ENCODE data around the gene PROCA1.
"Not testable (repeated sequence)": the region's sequence is repeated elsewhere in the genome, so short reads cannot be mapped to it uniquely, and the experiment has no call there.

Gene PROCA1

DNA sequence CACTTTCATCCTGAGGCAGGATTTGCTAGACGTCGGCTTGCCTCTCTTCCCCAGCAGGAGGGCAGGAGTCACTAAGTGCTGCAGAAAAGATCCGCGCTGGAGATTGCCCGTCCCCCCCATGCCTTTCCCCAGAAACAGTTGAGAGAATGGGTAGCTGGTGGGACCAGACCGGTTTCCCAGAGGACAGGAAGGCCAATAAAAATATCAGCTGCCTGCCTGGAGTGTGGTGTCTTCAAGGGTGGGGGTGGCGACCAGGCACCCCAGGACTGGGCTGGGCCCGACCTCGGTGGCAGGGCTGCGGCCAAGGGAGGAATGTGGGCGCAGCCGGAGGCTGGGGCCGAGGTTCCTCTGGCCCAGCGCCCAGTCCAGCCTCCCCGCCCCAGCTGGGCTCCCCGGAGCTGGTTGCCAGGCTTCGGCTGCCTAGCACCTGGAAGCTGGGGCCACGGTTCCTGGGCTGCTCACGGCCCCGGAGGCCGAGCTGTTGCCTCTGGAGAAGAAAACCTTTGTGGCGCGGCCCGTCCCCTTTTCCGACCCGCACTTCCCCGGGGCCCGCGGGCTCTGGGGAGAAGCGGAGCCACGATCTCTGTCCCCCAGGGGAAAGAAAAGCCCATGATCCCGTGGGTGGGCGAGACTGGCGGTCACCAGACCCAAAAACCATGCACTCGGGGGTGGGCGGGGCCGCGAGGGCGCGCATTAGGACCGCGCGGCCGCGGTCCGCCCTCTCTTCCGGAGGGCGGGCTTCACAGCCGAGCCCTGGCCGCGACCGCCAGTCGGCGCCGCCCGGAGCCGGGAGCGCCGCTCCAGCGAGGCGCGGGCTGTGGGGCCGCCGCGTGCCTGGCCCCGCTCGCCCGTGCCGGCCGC is 31.8 kb upstream of the PROCA1 start, which contains the start of gene TRAF4:
TSS of gene TRAF4 (plus strand) at position 769 of the 861 bp plus-strand sequence. CDS start 102 bp downstream, outside the sequence.
- DNase-seq, result peak; percentile 88

DNA sequence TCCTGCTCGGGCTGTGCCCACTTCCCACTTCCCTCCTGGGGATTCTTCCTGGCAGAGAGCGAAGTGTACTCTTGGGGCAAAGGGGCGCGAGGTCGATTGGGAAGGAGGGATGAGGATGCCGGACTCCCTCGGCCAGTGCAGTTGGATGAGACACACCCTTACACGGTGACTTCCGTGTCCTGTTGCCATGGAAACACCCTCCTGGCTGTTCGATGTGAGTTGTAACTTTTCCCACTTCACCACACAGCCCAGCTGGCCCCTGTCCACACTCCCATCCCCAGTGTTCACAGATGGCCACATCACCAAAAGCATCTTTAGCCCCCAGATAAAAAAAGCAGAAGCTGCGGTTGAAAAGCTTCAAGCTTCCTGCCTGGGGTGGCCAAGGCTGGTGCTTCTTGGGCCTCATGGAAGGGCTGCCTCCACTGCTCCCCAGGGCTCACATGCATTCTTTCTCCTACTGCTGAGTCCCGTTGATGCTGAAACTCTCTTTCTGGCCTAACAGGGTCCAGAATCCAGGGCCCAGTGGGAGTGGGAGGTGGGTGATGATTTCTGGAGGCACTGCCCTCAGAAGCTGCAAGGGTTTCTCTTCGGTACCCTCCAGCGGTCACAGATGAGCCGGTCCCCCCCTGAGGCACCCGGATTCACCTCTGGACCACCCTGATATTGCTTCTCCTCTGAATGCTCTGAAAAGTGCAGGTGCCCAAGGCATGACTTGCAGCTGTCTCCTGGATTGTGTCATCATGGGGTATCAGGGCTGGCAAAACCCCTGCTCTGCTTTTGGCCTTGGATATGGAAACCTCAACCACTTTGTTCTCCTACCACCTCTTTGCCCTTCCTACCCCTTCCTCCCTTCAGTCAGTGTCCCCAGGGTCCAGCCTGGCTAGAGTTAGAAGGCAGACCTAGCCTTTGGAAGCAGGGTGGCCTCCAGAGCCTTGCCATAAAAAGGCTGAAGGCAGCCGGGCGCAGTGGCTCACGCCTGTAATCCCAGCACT is 30.0 kb upstream of the PROCA1 start:
- no peak for DNase-seq

DNA sequence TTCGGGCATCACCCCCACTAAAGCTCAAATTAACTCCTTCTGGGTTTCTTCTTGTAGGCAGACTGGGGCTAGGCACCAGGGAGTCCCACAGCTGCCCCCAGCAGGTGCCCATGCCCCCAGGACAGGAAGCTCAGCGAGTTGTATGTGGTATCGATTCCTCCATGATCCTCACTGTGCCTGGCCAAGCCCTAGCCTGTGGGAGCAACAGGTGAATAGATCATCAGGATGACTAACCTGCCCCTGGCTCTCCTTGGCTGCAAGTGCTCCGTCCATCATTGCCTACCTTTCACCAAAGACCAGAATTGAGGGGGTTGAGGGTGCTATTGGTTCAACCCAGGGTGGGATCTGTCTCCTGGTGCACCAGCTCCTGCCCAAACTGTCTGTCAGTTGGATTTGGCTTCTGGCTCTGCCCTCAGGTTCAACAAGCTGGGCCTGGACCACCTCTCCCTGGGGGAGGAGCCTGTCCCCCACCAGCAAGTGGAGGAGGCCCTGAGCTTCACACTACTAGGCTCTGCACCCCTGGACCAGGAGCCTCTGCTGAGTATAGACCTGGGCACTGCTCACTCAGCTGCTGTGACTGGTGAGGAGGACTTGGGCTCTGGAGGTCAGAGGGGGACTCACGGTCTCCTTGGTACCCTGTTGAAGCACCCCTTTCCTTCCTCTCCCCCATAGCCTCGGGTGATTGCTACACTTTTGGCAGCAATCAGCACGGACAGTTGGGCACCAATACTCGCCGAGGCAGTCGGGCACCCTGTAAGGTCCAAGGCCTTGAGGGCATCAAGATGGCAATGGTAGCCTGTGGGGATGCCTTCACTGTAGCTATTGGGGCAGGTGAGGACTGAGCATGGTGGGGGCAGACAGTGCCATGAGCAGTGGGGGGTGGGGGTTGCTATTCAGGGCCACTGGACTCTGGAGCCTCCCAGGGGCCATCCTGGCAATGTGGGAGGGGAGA is 29.0 kb upstream of the PROCA1 start:
- no peak for DNase-seq

DNA sequence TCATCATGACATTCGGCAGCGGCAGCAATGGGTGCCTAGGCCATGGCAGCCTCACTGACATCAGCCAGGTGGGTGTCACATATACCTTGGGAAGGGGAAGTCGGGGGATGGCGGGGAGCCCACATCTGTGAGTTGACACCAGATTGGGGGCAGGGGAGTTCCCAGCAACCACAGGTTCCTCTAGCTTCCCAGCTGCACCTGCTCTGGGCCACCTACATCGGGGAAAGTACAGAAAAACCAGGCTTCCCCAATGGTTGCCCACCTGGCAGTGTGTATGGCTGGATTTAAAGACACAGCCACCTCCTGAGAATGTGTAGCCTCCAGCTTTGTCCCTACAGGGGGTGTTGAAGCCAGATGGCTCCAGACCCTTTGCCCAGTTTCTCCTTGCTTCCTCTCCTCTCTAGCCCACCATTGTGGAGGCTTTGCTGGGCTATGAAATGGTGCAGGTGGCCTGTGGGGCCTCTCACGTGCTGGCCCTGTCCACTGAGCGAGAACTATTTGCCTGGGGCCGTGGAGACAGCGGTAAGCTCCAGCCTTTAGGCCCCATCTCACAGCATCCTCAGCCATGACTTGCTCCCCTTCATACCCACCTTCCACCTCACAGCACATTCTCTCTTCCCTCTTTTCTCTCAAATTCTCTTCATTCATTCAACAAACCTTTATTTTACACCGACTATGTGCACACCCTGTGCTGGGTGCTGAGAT is 27.1 kb upstream of the PROCA1 start:
- no peak for DNase-seq

DNA sequence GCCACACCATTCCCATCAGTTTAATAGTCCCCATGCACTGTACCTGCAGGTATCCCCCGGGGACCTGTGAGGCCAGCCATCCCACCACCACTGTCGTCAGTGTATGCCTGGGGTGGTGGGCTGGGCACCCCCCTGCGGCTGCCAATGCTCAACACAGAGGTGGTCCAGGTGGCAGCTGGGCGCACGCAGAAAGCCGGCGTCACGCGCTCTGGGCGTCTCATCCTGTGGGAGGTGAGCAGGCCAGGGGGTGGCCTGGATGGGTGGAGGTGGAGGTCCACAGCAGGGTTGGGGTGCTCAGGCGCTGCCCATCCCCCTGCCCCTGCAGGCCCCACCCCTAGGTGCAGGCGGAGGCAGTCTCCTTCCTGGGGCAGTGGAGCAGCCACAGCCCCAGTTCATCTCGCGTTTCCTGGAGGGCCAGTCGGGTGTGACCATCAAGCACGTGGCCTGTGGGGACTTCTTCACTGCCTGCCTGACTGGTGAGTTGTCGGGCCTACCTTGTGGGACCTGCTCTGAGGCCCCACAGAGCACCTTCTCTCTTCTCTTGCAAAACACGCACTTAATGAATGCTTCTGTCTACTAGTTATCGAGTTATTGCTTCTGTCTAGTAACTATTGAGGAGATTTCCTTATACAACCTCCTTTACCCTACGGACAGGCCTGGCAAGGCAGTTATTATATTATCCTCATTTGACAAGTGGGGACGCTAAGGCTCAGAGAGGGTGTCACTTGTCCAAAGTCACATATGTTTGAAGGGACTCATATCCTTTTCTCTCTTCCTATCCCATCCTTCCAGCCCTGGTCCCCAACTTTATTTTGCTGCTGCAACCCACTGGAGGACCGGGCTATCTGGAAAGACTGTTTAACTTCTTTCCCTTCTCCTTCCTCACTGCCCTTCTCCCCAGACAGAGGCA is 26.3 kb upstream of the PROCA1 start:
- no peak for DNase-seq

DNA sequence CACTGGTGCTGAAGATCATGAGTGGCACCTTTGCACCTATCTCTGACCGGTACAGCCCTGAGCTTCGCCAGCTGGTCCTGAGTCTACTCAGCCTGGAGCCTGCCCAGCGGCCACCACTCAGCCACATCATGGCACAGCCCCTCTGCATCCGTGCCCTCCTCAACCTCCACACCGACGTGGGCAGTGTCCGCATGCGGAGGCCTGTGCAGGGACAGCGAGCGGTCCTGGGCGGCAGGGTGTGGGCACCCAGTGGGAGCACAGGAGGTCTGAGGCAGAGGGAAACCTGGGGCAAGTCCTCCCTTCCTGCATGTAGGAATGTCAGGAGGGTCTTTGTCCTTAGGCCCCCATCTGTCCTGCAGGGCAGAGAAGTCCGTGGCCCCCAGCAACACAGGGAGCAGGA is 25.6 kb upstream of the PROCA1 start:
- DNase-seq, result no peak

DNA sequence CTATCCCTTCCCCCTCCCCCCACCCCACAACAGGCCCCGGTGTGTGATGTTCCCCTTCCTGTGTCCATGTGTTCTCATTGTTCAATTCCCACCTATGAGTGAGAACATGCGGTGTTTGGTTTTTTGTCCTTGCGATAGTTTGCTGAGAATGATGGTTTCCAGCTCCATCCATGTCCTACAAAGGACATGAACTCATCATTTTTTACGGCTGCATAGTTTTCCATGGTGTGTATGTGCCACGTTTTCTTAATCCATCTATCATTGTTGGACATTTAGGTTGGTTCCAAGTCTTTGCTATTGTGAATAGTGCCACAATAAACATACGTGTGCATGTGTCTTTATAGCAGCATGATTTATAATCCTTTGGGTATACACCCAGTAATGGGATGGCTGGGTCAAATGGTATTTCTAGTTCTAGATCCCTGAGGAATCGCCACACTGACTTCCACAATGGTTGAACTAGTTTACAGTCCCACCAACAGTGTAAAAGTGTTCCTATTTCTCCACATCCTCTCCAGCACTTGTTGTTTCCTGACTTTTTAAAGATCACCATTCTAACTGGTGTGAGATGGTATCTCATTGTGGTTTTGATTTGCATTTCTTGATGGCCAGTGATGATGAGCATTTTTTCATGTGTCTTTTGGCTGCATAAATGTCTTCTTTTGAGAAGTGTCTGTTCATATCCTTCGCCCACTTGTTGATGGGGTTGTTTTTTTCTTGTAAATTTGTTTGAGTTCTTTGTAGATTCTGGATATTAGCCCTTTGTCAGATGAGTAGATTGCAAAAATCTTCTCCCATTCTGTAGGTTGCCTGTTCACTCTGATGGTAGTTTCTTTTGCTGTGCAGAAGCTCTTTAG is 24.5 kb upstream of the PROCA1 start:
- DNase-seq, result not testable (repeated sequence)

DNA sequence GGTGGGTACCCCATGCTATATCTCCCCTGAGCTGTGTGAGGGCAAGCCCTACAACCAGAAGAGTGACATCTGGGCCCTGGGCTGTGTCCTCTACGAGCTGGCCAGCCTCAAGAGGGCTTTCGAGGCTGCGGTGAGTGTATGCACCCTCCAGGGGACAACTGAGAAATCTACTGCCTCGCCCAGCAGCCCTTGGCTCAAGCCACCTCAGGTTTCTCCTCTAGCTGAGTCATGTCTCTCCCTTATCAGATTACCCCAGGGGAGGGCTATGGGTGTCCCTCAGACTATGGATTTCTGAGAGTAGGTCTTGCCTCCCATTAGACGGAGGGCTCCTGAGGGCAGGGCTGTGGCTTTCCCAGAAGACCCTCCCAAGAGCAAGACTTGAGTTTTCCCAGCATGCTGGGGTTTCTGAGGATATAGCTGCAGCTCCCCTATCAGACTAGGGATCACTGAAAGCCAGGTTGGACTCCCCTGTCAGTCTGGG is 23.6 kb upstream of the PROCA1 start:
- DNase-seq, result no peak

DNA sequence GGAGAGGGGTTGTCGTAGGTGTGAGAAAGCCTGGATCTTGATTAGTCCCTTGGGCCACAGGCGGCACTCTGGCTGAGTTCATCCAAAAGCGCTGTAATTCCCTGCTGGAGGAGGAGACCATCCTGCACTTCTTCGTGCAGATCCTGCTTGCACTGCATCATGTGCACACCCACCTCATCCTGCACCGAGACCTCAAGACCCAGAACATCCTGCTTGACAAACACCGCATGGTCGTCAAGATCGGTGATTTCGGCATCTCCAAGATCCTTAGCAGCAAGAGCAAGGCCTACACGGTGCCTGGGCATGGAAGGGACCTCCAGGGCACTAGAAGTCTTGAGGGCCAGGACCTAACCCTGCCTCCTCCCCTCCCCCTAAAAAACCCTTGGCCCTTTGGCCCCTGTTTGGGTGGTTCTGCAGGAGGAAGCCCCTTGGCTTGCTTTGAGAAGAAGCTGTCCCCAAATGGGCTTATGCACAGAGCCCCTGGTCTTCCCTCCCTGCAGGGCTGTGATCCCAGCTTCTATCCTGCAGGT is 23.1 kb upstream of the PROCA1 start:
- no peak for DNase-seq

DNA sequence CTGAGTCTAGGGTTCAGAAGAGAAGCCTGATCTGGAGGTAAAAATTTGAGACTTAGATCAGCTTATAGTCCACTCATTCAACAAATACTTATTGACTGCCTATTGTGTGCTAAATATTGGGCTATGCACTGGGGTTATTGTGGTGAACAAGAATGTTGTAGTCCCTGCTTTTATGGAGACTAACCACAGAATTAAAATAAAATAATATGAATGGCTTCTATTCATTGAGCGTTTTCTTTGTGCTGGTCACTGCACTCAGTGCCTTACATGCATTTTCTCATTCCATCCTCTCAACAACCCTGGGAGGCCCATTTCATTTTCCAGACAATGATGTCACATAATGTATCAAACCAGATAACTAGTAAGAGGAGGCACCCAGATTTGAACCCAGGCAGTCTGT is 21.7 kb upstream of the PROCA1 start:
- DNase-seq, result no peak

DNA sequence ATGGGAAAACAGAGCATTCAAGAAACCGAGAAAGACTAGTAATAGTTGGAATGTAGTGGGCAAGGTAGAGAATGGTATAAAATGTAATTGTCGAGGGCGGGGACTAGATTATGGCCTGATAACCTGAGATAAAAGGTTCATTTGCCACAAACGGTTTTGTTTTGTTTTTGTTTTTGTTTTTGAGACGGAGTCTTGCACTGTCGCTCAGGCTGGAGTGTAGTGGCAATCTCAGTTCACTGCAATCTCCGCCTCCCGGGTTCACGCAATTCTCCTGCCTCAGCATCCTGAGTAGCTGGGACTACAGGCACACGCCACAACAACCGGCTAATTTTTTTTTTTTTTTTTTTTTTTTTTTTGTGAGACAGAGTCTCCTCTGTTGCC is 18.3 kb upstream of the PROCA1 start:
- DNase-seq, result no peak

DNA sequence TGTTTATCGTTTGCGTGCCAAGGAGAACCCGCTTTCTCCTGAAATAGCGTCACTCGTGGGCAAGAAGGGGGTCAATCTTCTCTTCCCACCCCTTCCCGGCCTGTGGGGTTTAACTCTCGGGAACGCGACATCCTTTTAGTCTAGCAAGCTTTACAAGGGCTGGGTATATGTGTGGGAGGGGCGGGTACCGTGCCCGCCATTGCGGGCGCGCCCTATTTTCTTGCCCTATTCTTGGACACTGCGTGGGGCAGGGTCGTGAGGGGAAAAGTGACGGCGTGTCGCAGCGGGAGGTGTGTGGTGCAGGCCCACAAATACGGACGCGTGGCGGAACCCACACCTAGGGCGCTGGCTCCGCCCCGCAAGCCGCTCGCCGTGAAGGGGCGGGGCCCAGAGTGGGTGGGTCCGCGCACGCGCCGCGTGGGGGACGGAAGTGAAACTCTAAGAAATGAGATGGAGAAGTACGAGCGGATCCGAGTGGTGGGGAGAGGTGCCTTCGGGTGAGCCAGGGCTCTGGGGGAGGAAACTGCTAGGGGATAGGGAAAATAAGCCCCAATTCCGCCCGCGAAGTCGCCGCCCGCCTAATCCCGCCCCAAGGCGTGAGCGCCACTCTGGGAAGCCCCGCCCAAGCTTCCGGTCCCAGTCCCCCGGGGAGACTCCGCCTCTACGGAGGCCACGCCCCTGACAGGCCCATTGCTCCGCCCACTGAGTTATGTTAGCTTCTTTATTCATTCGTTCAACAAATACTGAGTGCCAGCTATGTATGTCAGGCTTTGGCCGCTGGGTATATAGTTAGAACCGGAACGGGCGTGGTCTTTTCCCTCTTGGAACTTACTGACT is 16.9 kb upstream of the PROCA1 start, which contains the start of gene NEK8:
TSS of gene NEK8 (plus strand) at position 425 of the 837 bp plus-strand sequence. CDS start at position 451, 26 bp downstream.
- peak; percentile 93 for DNase-seq

DNA sequence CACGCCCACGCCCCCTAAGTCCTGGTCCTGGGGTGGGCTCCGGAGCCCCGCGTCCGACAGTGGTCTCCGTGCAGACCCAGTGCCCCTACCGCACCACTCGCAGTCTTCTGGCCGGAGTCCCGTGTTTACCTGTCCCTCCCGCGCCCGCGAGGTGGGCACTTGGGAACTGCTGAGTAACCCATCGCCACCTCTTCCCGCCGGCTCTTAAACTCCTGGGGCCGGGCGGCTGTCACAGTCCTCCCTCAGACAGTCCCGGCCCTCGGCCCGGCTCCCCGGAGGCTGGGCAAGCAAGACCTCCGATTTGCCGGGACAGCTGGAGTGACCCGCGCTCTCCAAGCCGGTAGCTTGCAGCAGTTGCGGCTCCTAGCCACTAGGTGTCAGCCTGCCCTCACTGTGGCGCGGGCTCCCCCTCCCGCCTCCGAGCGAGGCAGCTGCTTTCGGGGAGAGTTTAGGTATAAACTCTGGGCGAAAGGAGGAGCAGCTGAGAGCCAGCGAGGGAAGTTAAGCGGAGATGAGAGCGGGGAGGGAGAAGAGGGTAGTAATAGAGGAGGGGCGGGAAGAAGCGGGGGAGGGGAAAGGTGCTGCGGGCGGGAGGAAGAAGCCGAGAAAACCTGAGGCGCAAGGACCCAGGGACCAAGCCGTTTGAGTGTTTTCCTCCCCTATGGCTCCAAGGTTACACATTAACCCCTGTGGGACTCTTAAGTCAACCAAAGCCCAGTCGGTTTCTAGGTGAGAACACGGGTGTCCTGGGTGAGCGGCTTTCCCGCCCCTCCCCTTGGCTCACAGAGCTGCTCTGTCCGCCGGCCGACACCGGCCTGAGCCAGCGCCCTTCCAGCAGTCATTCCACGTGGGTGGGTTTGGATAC is 15.2 kb upstream of the PROCA1 start:
- peak; percentile 98 for DNase-seq

DNA sequence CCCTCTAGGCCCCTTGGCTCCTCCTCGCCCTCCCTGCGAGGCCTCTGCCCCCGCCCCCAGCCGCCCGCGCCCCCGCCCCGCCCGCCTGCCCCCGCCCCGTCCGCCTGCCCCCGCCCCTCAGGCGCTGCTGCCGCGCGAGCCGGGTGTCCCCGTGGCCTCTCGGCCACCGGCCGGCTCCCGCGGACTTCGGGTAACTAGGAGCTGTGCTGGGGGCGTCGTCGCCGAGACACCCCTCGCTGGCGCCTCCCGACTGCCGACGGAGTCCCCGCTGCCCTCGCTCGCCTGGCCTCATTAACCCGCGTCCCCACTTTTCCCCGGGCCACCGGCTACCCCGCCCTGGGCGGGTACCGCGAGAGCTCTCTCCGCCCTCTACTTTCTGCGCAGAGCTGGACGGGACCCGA is 14.5 kb upstream of the PROCA1 start, which contains the start of gene TLCD1:
TSS of gene TLCD1 (minus strand) at position 8 of the 401 bp plus-strand sequence. CDS start 136 bp downstream, outside the sequence.
- peak; percentile 83 for DNase-seq

DNA sequence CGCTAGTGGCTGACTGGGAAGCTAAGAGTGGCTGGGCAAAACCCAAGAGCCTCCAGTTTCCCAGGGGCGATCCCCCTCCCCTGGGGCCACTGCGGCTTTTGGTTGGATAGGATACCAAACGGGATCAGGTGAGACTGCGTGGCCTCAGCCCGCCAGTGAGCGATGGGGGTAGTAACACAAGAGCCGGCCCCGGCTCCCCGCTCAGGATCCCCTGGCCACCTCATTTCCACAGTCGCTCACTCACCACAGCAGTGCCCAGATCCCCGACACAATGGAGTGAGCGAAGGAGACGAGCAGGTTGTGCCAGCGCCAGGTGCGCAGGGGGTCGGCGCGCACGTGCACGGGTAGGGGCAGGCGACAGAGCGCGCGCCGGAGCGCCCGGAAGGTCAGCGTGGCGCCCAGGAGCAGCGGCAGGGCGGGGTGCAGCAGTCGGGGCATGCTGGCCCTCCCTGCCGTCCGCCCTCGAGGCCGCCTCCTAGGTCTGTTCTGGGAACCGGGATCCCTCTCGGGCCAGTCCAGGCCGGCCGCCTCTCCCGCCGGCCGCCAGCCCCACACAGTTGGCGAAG is 14.1 kb upstream of the PROCA1 start:
- DNase-seq, result peak; percentile 92

DNA sequence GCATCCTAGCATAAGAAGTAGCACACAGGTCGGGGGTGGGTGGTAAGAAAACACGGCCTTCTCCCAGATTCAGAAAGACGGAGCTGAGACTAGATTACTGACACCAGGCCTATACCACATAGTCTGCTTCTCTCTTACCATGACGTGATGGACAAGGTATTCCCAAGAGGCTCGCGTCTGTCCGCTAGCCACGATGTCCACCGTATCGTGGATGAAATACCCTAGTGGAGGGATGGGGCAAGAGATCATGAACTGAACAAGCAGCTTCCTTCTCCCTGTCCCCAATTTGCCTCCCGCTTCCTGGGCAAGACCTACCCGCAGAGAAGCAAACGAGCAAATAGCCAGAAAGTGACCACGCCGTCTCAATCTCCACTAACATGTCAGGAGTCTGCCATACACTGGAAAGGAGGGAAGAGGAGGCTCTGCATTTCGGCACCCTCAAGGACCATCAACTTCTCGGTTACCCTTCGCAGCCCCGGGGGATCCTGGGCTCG is 13.5 kb upstream of the PROCA1 start:
- peak; percentile 81 for DNase-seq

Data from DMS53 (cell line).